GM18873 (cell line): ENCODE measurements around the gene TCP11.

Source experiments
- ATAC-seq: cut with Tn5 transposase; IDR thresholded peaks from one replicate; pipeline ENCODE4 v1.9.1; 2021; ENCODE audit warnings: mild to moderate bottlenecking, moderate library complexity, moderate number of reproducible peaks; ENCODE audit not compliant: unreplicated experiment, low FRiP score

The TCP11 gene

GRCh38 chr6:35141007-35141655, at the start of gene TCP11:
TSS of gene TCP11 (minus strand) at chr6:35141339. CDS start at chr6:35140870, 469 bp downstream.
- no peak for ATAC-seq

DNA sequence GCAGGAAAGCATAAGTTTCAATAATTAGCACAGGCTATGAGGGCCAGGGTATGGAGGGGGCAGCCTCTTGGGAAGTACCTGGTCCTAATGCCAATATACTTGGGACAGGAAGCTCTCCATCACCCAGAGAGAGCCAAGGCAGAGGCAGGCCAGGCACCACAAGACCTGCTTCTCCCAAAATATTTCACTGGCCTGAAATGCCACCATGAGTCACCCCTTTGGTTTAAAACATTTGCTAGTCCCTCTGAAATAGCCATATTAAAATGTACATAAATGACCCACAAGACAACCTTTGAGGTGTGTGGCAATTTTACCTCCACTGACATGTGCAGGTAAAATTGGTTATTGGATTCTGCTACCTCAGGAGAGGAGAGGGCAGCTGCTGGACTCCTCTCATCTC, 49.2 kb upstream of the TCP11 start:
- no peak for ATAC-seq

DNA sequence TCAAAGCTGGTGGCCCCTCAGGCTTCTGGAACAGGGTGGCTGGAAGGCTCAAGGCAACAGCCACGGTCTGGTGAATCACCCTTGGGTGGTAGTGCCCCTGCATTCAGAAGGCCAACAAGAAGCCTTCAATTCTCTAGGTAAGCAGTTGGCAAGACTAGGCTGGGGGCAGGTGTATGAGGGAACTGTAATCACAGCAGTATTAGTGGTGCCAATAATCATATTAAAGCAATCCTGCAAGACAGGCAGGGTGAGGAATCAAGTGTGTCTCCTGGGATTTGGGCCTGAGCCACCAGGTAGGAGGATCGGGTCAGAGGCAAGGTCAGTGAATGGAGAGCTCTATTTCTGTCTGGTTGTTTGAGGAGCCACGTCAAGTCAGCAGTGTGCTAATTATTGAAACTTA, 47.7 kb upstream of the TCP11 start:
- no peak for ATAC-seq

GRCh38 chr6:35186571-35186970, 45.4 kb upstream of the TCP11 start:
- ATAC-seq = no peak

- ATAC-seq = no peak
Observed at GRCh38 chr6:35185971-35186370, 44.8 kb upstream of the TCP11 start.

- ATAC-seq = no peak
Observed at GRCh38 chr6:35185302-35185681, 44.2 kb upstream of the TCP11 start.

- no peak for ATAC-seq
Observed at GRCh38 chr6:35184580-35185301, 43.6 kb upstream of the TCP11 start.

DNA sequence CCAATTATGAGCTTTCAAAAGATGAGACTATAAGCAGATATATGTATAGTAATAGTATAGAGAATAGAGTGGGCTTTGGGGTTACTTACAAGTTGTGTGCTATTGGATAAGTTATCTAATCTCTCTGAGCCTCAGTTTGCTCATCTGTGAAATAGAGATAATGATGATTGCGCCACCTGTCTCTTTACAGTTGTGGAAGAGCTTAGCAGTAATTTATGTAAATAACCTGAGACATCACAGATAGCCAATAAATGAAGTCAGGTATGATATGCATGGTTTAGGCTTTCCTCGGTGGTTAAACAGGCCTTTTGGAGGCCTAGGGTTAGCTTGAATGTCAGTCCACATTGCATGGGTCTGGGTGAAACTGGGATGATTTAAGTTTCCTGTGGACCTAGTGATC, 42.8 kb upstream of the TCP11 start:
- ATAC-seq = no peak

DNA sequence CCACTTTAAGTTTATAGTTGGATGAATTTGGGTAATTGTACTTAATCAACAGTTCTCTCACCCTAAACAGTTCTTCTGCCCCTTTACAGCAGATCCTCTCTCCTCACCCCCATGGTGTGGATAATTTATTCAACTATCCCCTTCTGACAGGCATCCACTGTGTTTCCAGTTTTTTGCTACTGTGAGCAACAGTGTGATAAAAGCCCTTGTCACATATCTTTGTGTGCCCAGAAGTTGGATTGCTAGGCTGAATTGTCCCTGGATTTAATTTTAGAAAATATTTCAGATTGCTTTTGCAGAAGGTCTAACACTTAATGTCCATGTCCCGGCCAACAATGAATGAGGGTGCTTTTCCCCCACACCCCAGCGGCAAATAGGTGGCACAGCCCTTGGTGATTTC, 42.1 kb upstream of the TCP11 start:
- ATAC-seq = no peak

- no peak for ATAC-seq
Observed at GRCh38 chr6:35181933-35182612, 40.9 kb upstream of the TCP11 start.

GRCh38 chr6:35181308-35181932, 40.3 kb upstream of the TCP11 start:
- no peak for ATAC-seq

- ATAC-seq = no peak
Observed at GRCh38 chr6:35179901-35180535, 38.9 kb upstream of the TCP11 start.

GRCh38 chr6:35178932-35179832, 38.0 kb upstream of the TCP11 start:
- ATAC-seq = no peak

DNA sequence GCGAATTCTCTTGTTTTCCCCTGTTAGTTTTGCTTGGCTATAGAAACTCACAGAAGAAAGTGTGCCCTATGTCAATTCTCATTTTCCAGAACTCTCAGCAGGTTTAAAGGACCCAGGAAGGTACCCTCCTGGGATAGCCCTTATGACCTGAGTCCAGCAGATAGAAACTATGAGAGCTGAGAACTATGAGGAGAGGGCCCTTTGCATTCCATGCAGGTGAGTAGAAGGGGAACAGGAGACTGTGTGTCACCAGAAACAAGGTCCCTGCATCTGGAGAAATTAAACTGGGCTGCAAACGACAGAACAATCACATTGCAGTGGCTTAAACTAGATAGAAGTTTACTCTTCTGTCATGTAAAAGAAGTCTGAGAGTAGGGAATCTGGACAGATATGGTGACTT, 36.9 kb upstream of the TCP11 start:
- ATAC-seq = no peak

DNA sequence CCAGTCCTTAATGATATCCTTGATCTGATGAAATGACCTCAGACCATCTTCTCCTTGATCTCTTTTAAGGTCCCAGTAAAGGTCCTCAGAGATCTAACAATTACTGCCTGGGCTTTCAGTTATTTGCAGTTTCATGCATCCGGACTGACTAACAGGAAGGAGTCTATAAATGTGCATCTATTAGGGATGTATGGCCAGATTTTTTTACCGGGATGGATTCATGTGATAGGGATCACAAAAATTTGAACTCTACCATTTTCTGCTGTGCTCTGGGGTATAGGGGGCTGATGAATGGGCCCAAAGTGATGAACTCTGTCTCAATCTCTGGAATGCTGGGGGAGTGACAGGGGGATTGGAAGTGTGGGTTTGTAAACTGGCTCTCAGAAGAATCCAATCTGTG, 36.5 kb upstream of the TCP11 start:
- no peak for ATAC-seq

GRCh38 chr6:35177157-35177556, 36.0 kb upstream of the TCP11 start:
- no peak for ATAC-seq

DNA sequence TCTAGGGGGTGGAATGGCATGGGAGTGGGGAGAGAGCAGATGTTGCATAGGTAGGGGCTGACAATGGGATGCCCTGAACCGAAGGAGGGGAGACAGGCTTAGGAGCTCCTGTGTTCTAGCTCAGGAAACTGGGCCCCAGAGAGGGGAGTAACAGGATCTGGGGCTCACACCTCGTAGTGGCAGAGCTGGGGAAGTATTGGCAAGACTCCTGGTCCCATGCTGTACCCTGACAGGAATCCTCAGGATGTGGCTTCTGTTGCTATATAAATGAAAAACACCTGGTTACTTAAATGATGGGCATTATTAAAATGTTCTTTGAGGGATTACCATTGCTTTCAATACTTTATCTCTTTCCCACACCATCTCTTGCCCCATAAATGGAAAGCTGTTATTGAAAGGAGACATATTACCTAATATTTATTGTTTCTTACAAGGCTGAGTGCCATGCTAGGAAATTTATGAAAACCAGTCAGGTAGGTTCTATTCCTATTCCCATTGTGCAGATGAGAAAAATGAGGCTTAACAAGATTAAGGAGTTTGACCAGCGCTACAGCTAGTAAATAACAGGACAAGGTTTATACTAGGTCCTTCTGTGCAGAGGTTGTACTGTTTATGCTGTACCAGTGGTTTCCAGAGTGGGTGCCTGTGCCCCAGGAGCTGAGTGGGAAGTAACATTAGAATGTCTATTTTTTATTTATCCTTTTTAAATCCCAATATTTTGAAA, 35.3 kb upstream of the TCP11 start:
- no peak for ATAC-seq

DNA sequence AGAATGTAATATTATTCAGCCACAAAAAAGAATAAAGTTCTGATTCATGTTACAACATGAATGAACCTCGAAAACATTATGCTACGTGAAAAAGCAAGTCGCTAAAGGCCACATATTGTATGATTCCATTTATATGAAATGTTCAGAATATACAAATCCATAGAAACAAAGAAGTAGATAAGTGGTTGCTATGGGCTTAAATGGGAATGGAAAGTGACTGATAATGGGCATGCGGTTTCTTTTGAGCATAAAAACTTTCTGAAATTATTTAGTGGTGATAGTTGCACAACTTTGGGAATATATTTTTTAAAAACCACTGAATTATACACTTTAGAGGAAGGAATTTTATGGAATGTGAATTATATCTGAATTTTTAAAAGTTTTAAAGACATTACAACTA, 33.4 kb upstream of the TCP11 start:
- ATAC-seq = no peak

GRCh38 chr6:35174088-35174434, 32.9 kb upstream of the TCP11 start:
- no peak for ATAC-seq
